HepG2 (cell line): Measurements from ENCODE around the gene SLCO3A1. TPM values are rescaled to one million over a fixed set of nuclear protein-coding genes. Genes with fewer than 3 reads are reported as not detected.

ENCODE experiments used
- ATAC-seq: fragments of 200-7000 bp; cut with Tn5 transposase; 3 replicates; pipeline ENCODE4 v1.9.1; 2020; ENCODE audit warnings: mild to moderate bottlenecking, moderate library complexity
- BruUV-seq: library from RNA; stranded (reverse); fragments of 400-500 nt; replicated peaks from 2 replicates; lab custom pipeline; 2021; lab: Mats Ljungman, UMichigan
- CTCF ChIA-PET: fragments of 300-600 bp; formaldehyde crosslinking; extraction: SDS; loops from one replicate; lab custom pipeline; 2021; ENCODE audit warnings: low total read pairs, inconsistent platforms, low intra/inter-chr PET ratio; lab: Yijun Ruan, JAX
- POLR2A ChIA-PET: fragments of 350-600 bp; sonication (Branson Sonifier 250); formaldehyde crosslinking; loops from one replicate; lab custom pipeline; 2020; ENCODE audit warnings: antibody characterized with exemption, inconsistent platforms; lab: Yijun Ruan, JAX
- DNase-seq: peaks from one replicate; pipeline ENCODE4 v3.0.0-alpha.2; 2015; ENCODE audit warnings: low spot score
- FAIRE-seq: peaks from 3 replicates; lab custom pipeline; 2011; peaks lifted over from hg19 to GRCh38; lab: Jason Lieb, UNC
- H2AFZ ChIP-seq: one replicate; pipeline ENCODE4 v1.6.1; 2011; ENCODE audit warnings: low read length, inconsistent platforms
- H3K27ac ChIP-seq: fragments of 300-600 bp; 3 replicates; pipeline ENCODE4 v1.8.0; 2011; ENCODE audit warnings: mixed run types, mild to moderate bottlenecking, mixed read lengths, low read length, inconsistent platforms; ENCODE audit not compliant: insufficient read depth; ENCODE audit errors: extremely low read length
- H3K27me3 ChIP-seq, 2 experiments: fragments of 200-600 bp in 1 of 2; 2 replicates in 1 of 2; 3 replicates in 1 of 2; pipeline versions ENCODE4 v1.6.0 to v1.8.0; 2011; ENCODE audit warnings: low read length in 2 of 2, mild to moderate bottlenecking in 2 of 2, moderate library complexity in 2 of 2, inconsistent platforms in 1 of 2; ENCODE audit not compliant: insufficient read depth in 2 of 2, control insufficient read depth in 1 of 2
- H3K36me3 ChIP-seq, 2 experiments: fragments of 200-600 bp in 1 of 2; replicated peaks in 1 of 2; 2 replicates in 1 of 2; 3 replicates in 1 of 2; pipeline versions ENCODE4 v1.5.1 to v1.8.0; 2011; ENCODE audit warnings: low read length in 2 of 2, inconsistent platforms in 1 of 2; ENCODE audit not compliant: insufficient read depth in 2 of 2, control insufficient read depth in 1 of 2
- H3K4me1 ChIP-seq: 2 replicates; pipeline ENCODE4 v1.5.1; 2012; ENCODE audit warnings: low read length, inconsistent platforms; ENCODE audit not compliant: insufficient read depth
- H3K4me2 ChIP-seq: 2 replicates; pipeline ENCODE4 v1.6.0; 2011; ENCODE audit warnings: low read depth, low read length, inconsistent platforms
- H3K4me3 ChIP-seq, 3 experiments: fragments of 200-600 bp in 1 of 3; sonication (generic), shearing (Covaris generic) in 1 of 3; replicated peaks in 1 of 3; 2 replicates each; pipeline ENCODE4 v1.5.1; 2011 to 2016; ENCODE audit warnings: low read length in 3 of 3, inconsistent platforms in 2 of 3, low read depth in 2 of 3, mild to moderate bottlenecking in 2 of 3, control low read depth in 1 of 3, mixed read lengths in 1 of 3; ENCODE audit not compliant: insufficient read depth in 1 of 3
- H3K79me2 ChIP-seq: one replicate; pipeline ENCODE4 v1.6.1; 2011; ENCODE audit warnings: low read length, inconsistent platforms; ENCODE audit not compliant: insufficient read depth
- H3K9ac ChIP-seq: 2 replicates; pipeline ENCODE4 v1.6.0; 2011; ENCODE audit warnings: mild to moderate bottlenecking, low read depth, low read length, inconsistent platforms; ENCODE audit not compliant: insufficient read depth
- H3K9me3 ChIP-seq: 2 replicates; pipeline ENCODE4 v1.5.1; 2012; ENCODE audit warnings: mild to moderate bottlenecking, low read length
- H4K20me1 ChIP-seq: 2 replicates; pipeline ENCODE4 v1.6.0; 2011; ENCODE audit warnings: inconsistent platforms, mild to moderate bottlenecking, low read length, moderate library complexity; ENCODE audit not compliant: insufficient read depth
- BCL3 ChIP-seq: sonication (generic); formaldehyde crosslinking; IDR thresholded peaks from 2 replicates; pipeline ENCODE4 v1.5.1; 2020; ENCODE audit warnings: mild to moderate bottlenecking, missing genetic modification reagents, moderate library complexity
- ERF ChIP-seq: IDR thresholded peaks from 2 replicates; pipeline ENCODE4 v1.6.1; 2018; ENCODE audit warnings: missing biosample characterization, missing genetic modification reagents
- IRF2 ChIP-seq: IDR thresholded peaks from 2 replicates; pipeline ENCODE4 v1.6.1; 2018; ENCODE audit warnings: missing genetic modification reagents, missing compliant biosample characterization
- PAF1 ChIP-seq: IDR thresholded peaks from 2 replicates; pipeline ENCODE4 v1.6.1; 2016; ENCODE audit warnings: missing genetic modification reagents, missing compliant biosample characterization
- PREB ChIP-seq: sonication (generic); formaldehyde crosslinking; IDR thresholded peaks from 2 replicates; pipeline ENCODE4 v1.4.0; 2020; ENCODE audit warnings: missing genetic modification reagents
- TEAD2 ChIP-seq: sonication (generic); formaldehyde crosslinking; IDR thresholded peaks from 2 replicates; pipeline ENCODE4 v1.9.0; 2021; ENCODE audit warnings: missing genetic modification reagents
- ZBTB7A ChIP-seq: sonication (generic); formaldehyde crosslinking; IDR thresholded peaks from 2 replicates; pipeline ENCODE4 v1.8.0; 2022; ENCODE audit warnings: mild to moderate bottlenecking, missing genetic modification reagents
- ZFX ChIP-seq: sonication (generic); formaldehyde crosslinking; IDR thresholded peaks from 2 replicates; pipeline ENCODE4 v1.4.0; 2020; ENCODE audit warnings: mild to moderate bottlenecking, low read depth, missing genetic modification reagents, moderate library complexity
- ZNF121 ChIP-seq: sonication (generic); formaldehyde crosslinking; IDR thresholded peaks from 2 replicates; pipeline ENCODE4 v1.5.0; 2020; ENCODE audit warnings: mild to moderate bottlenecking, missing genetic modification reagents
- ZNF441 ChIP-seq: sonication (generic); formaldehyde crosslinking; IDR thresholded peaks from 2 replicates; pipeline ENCODE4 v1.7.0; 2021; ENCODE audit warnings: missing genetic modification reagents, borderline replicate concordance
- ZNF790 ChIP-seq: sonication (generic); formaldehyde crosslinking; IDR thresholded peaks from 2 replicates; pipeline ENCODE4 v1.8.0; 2022; ENCODE audit warnings: missing genetic modification reagents, mild to moderate bottlenecking, borderline replicate concordance
- WGBS: methylation state at CpG from one replicate; pipeline ENCODE4 v1.1.6; 2017; ENCODE audit warnings: low lambda C conversion rate; 5-methylcytosine and 5-hydroxymethylcytosine counted together
- in situ Hi-C: cut with HindIII; loops from 2 replicates; pipeline ENCODE4 v1.10.0; 2017; ENCODE audit warnings: low pct_unique_long_range_greater_than_20kb; ENCODE audit not compliant: extremely low pct_ligation_motif_present
- intact Hi-C: fragments of 100-400 bp; cut with micrococcal nuclease; formaldehyde crosslinking; loops from one replicate; pipeline ENCODE4 v1.10.0; 2022; ENCODE audit not compliant: unreplicated experiment
- polyA plus RNA-seq, 8 experiments: library from polyadenylated mRNA; depleted of rRNA in 3 of 8; stranded (reverse) in 7 of 8; unstranded in 1 of 8; fragments of >200 nt; fragmentation: Illumina TruSeq in 4 of 8; extraction: Trizol in 4 of 8; gene quantifications; 2 replicates each; pipeline versions ENCODE4 v1.2.1 to v1.2.3, GENCODE V29; 2011 to 2016; ENCODE audit warnings: low read depth in 4 of 8, missing spikeins in 1 of 8, mixed read lengths in 1 of 8; ENCODE audit not compliant: insufficient read depth in 1 of 8
- total RNA-seq, 5 experiments: library from RNA; depleted of rRNA; stranded (reverse); fragments of >200 nt; fragmentation: Illumina TruSeq; extraction: Trizol; gene quantifications; 2 replicates each; pipeline ENCODE4 v1.2.3, GENCODE V29; 2016; ENCODE audit warnings: low read depth in 1 of 5
- TF ChIP-seq, protein P1 (sequence below): sonication (generic); formaldehyde crosslinking; IDR thresholded peaks from 2 replicates; pipeline ENCODE4 v1.9.0; 2022; ENCODE audit warnings: low read depth, missing genetic modification reagents

Gene SLCO3A1
- total and polyA plus RNA-seq, 2 of the 13 experiments (the other 11 are each of a cell fraction or from before 2014, with no cell fraction given), result 0.02 TPM; not detected in 1

DNA sequence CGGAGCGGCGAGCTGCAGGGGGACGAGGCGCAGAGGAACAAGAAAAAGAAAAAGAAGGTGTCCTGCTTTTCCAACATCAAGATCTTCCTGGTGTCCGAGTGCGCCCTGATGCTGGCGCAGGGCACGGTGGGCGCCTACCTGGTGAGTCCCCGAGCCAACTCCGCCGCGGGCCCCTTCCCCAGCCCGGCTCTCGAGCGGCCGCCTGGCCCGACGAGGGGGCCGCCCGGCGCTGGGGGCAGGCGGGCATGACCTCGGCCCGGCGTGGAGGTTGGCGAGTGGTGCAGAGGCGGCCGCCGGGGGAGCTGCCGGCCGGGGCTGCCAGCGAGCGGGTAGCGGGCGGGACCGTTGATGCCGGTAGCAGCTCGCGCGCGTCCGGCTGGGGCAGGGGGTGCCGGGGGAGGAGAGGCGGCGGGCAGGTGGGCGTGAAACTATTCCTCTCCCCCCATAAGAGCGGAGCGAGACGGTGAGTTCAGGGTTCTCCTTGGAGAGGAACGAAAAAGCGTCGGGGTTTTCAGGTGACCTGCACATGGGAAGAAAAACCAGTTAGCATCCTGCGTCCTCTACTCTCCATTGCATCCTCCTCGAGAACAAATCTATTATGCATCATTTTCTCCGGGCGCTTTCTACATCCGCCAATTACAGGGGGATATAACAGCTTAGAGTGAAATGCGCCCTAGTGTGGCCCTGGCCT, 585 bp downstream of the SLCO3A1 start:
- H4K20me1 ChIP-seq, result no peaks in the 10 kb centered on the region
- ATAC-seq, result peak; percentile 49
- CTCF ChIA-PET, result interaction anchor here (2.2 kb wide), 1 partner anchor 551 kb away, joined by 15 read pairs; no protein-coding TSS in a partner anchor
- no peak for TF ChIP-seq PREB
- TF ChIP-seq, protein P1, sequence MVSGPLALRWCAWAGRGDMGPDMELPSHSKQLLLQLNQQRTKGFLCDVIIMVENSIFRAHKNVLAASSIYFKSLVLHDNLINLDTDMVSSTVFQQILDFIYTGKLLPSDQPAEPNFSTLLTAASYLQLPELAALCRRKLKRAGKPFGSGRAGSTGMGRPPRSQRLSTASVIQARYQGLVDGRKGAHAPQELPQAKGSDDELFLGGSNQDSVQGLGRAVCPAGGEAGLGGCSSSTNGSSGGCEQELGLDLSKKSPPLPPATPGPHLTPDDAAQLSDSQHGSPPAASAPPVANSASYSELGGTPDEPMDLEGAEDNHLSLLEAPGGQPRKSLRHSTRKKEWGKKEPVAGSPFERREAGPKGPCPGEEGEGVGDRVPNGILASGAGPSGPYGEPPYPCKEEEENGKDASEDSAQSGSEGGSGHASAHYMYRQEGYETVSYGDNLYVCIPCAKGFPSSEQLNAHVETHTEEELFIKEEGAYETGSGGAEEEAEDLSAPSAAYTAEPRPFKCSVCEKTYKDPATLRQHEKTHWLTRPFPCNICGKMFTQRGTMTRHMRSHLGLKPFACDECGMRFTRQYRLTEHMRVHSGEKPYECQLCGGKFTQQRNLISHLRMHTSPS, result no peak
- TF ChIP-seq ZFX (CRISPR knock-in tag), result no peak
- no peak for TF ChIP-seq IRF2
- no peak for TF ChIP-seq ZNF121 (CRISPR knock-in tag)
- no peak for TF ChIP-seq ZNF441
- TF ChIP-seq ZNF790 (CRISPR knock-in tag), result no peak
- TF ChIP-seq BCL3 (CRISPR knock-in tag), result no peak
- TF ChIP-seq PAF1 (CRISPR knock-in tag), result no peak
- no peak for TF ChIP-seq TEAD2 (CRISPR knock-in tag)
- no peak for TF ChIP-seq ERF (CRISPR knock-in tag)
- TF ChIP-seq ZBTB7A (CRISPR knock-in tag), result no peak
- H3K9me3 ChIP-seq, result no peaks in the 10 kb centered on the region
- intact Hi-C loops (loop anchor here (10.0 kb wide), 1 partner anchor 231 kb away; no protein-coding TSS in a partner anchor), in situ Hi-C loops (loop anchor here (10.0 kb wide), 1 partner anchor 549 kb away; no protein-coding TSS in a partner anchor)
- H3K79me2 ChIP-seq, result no peaks in the 10 kb centered on the region
- no peak overlapping the region for H3K9ac ChIP-seq
- no peak overlapping the region for H2AFZ ChIP-seq
- BruUV-seq, result no TSS peak
- POLR2A ChIA-PET, result no interaction called here
- 11% methylated on average over 20 of the region's 60 CpGs for WGBS
- H3K4me1 ChIP-seq, result no peaks in the 10 kb centered on the region
- no peaks in the 10 kb centered on the region for H3K36me3 ChIP-seq
- no peak overlapping the region; a peak in 1 of 6 replicates for H3K4me3 ChIP-seq
- peaks cover 4 to 45% of the 10 kb centered on the region in 2 experiments; a peak in 4 of 5 replicates for H3K27me3 ChIP-seq
- DNase-seq, result no peak
- no peak overlapping the region for H3K4me2 ChIP-seq
- no peak for FAIRE-seq
- no peak overlapping the region for H3K27ac ChIP-seq
